CD4-positive, alpha-beta memory T cell (primary cell): ENCODE measurements around the gene IL18BP. TPM values are rescaled to one million over a fixed set of nuclear protein-coding genes. Genes with fewer than 3 reads are reported as not detected.

ENCODE experiments used
- CTCF ChIA-PET: fragments of 350-600 bp; sonication (Branson Sonifier 250); formaldehyde crosslinking; loops from one replicate; lab custom pipeline; 2021; ENCODE audit warnings: inconsistent platforms; ENCODE audit not compliant: partially characterized antibody; lab: Charles Lee
- POLR2A ChIA-PET: fragments of 350-600 bp; sonication (Branson Sonifier 250); formaldehyde crosslinking; loops from one replicate; lab custom pipeline; 2021; ENCODE audit not compliant: partially characterized antibody; lab: Charles Lee
- DNase-seq, 5 donors: peaks; one replicate each; pipeline versions ENCODE4 v3.0.0 to v3.0.0-alpha.2; 2020 to 2022; ENCODE audit warnings: mixed read lengths in 1 of 5
- H3K27ac ChIP-seq: one replicate; pipeline ENCODE4 v1.7.0; 2013; ENCODE audit warnings: low read depth, low read length
- H3K27me3 ChIP-seq: 2 replicates; pipeline ENCODE4 v1.7.0; 2013; ENCODE audit warnings: mild to moderate bottlenecking, low read length, moderate library complexity; ENCODE audit not compliant: insufficient read depth
- H3K36me3 ChIP-seq: 2 replicates; pipeline ENCODE4 v1.7.0; 2013; ENCODE audit warnings: mild to moderate bottlenecking, low read length, moderate library complexity; ENCODE audit not compliant: insufficient read depth
- H3K4me1 ChIP-seq: 2 replicates; pipeline ENCODE4 v1.7.0; 2013; ENCODE audit warnings: mild to moderate bottlenecking, low read length, moderate library complexity; ENCODE audit not compliant: insufficient read depth
- H3K4me3 ChIP-seq, 2 donors: one replicate each; pipeline ENCODE4 v1.7.0; 2013; ENCODE audit warnings: low read length in 2 of 2, mild to moderate bottlenecking in 1 of 2
- H3K9me3 ChIP-seq, 2 donors: one replicate each; pipeline ENCODE4 v1.7.0; 2013; ENCODE audit warnings: low read length in 2 of 2, control low read depth in 1 of 2; ENCODE audit not compliant: control insufficient read depth in 1 of 2
- H3K27ac Mint-ChIP-seq, 7 donors: one replicate each; pipeline ENCODE4 v1.8.0; 2020 to 2021; ENCODE audit warnings: mixed read lengths in 7 of 7, mild to moderate bottlenecking in 6 of 7, inconsistent platforms in 3 of 7, moderate library complexity in 3 of 7
- H3K27me3 Mint-ChIP-seq, 2 donors: one replicate each; pipeline ENCODE4 v1.8.0; 2020 to 2021; ENCODE audit warnings: mixed read lengths in 2 of 2
- H3K36me3 Mint-ChIP-seq, 2 donors: one replicate each; pipeline ENCODE4 v1.8.0; 2020 to 2021; ENCODE audit warnings: mixed read lengths in 2 of 2, inconsistent platforms in 1 of 2, mild to moderate bottlenecking in 1 of 2
- H3K4me1 Mint-ChIP-seq, 4 donors: one replicate each; pipeline ENCODE4 v1.8.0; 2020 to 2021; ENCODE audit warnings: mixed read lengths in 4 of 4, mild to moderate bottlenecking in 1 of 4
- H3K4me3 Mint-ChIP-seq, 8 donors: one replicate each; pipeline ENCODE4 v1.8.0; 2020 to 2021; ENCODE audit warnings: mixed read lengths in 8 of 8, mild to moderate bottlenecking in 7 of 8, moderate library complexity in 6 of 8, inconsistent platforms in 3 of 8
- H3K9me3 Mint-ChIP-seq, 8 donors: one replicate each; pipeline ENCODE4 v1.8.0; 2020 to 2021; ENCODE audit warnings: mixed read lengths in 8 of 8, mild to moderate bottlenecking in 5 of 8, inconsistent platforms in 3 of 8, moderate library complexity in 1 of 8
- intact Hi-C: fragments of 100-400 bp; cut with micrococcal nuclease; formaldehyde crosslinking; loops from one replicate; pipeline ENCODE4 v1.15.1; 2023
- polyA plus RNA-seq, 2 donors: library from polyadenylated mRNA; unstranded; fragments of 300-500 nt; fragmentation: Illumina TruSeq; gene quantifications; one replicate each; pipeline ENCODE4 v1.2.3, GENCODE V29; 2021
- total RNA-seq, 2 experiments: library from RNA; stranded (reverse); gene quantifications; one replicate each; pipeline ENCODE4 v1.2.3, GENCODE V29; 2021

IL18BP gene
- total and polyA plus RNA-seq, 4 experiments from 2014 or later, result 13.8 to 26.2 (median 20.6) TPM

GRCh38 chr11:72000202-72000867 lies 1.6 kb downstream of the IL18BP start:
- Histone ChIP-seq H3K27me3 (no peaks in the 10 kb centered on the region), H3K36me3 (peaks cover 38% of the 10 kb centered on the region), H3K4me3 (no peak overlapping the region), H3K27ac (no peak overlapping the region), H3K4me1 (peaks cover 26% of the 10 kb centered on the region), H3K9me3 (no peaks in the 10 kb centered on the region)
- Mint-ChIP-seq H3K9me3 (no peaks in the 10 kb centered on the region), H3K4me1 (peaks cover 18 to 36% (median 31%) of the 10 kb centered on the region in 4 donors), H3K27ac (peak overlapping the region in 5 of 7 donors; percentile 20 to 96 (median 57)), H3K27me3 (no peaks in the 10 kb centered on the region), H3K36me3 (peaks cover 23 to 57% of the 10 kb centered on the region in 2 donors), H3K4me3 (peak overlapping the region in 5 of 8 donors; percentile 17 to 93 (median 38))
- POLR2A ChIA-PET, result interaction anchor here (1.0 to 4.4 kb wide), 6 partner anchors 9 to 102 kb away, joined by 3 to 23 read pairs (median 4); partner anchors contain the start of gene RNF121
- no peak for DNase-seq
- CTCF ChIA-PET, result interaction anchor here (1.2 to 3.7 kb wide), 7 partner anchors 14 to 183 kb away, joined by 3 to 19 read pairs (median 6); no protein-coding TSS in a partner anchor
- intact Hi-C loops, result no loop called here

- Histone ChIP-seq H3K27ac (no peak overlapping the region), H3K4me3 (no peak overlapping the region), H3K36me3 (peaks cover 47% of the 10 kb centered on the region), H3K27me3 (no peaks in the 10 kb centered on the region), H3K4me1 (peaks cover 26% of the 10 kb centered on the region), H3K9me3 (no peaks in the 10 kb centered on the region)
- Mint-ChIP-seq H3K36me3 (peaks cover 28 to 66% of the 10 kb centered on the region in 2 donors), H3K27ac (peak overlapping the region in 2 of 7 donors; percentile 15 to 37), H3K9me3 (no peaks in the 10 kb centered on the region), H3K4me3 (no peak overlapping the region), H3K4me1 (peaks cover 18 to 36% (median 31%) of the 10 kb centered on the region in 4 donors), H3K27me3 (no peaks in the 10 kb centered on the region)
- POLR2A ChIA-PET, result interaction anchor here (1.0 to 4.4 kb wide), 4 partner anchors 41 to 101 kb away, joined by 3 to 23 read pairs (median 4); partner anchors contain the start of gene XNDC1N
- intact Hi-C loops, result no loop called here
- no peak for DNase-seq
- CTCF ChIA-PET, result interaction anchor here (1.1 to 3.7 kb wide), 3 partner anchors 24 to 182 kb away, joined by 3 to 12 read pairs (median 3); no protein-coding TSS in a partner anchor
These were observed 2.6 kb downstream of the IL18BP start for GRCh38 chr11:72001285-72001684.

GRCh38 chr11:72001834-72002591 lies 3.3 kb downstream of the IL18BP start:
- Mint-ChIP-seq H3K4me3 (peak overlapping the region in 6 of 8 donors; percentile 1 to 49 (median 9)), H3K4me1 (peaks cover 18 to 36% (median 31%) of the 10 kb centered on the region in 4 donors), H3K36me3 (peaks cover 34 to 73% of the 10 kb centered on the region in 2 donors), H3K27me3 (no peaks in the 10 kb centered on the region), H3K27ac (peak overlapping the region in 5 of 7 donors; percentile 15 to 81 (median 24)), H3K9me3 (no peaks in the 10 kb centered on the region)
- CTCF ChIA-PET, result interaction anchor here (1.1 to 3.7 kb wide), 3 partner anchors 23 to 182 kb away, joined by 3 to 12 read pairs (median 3); no protein-coding TSS in a partner anchor
- peaks cover 26% of the 10 kb centered on the region for H3K4me1 ChIP-seq
- POLR2A ChIA-PET, result interaction anchor here (1.0 to 4.4 kb wide), 2 partner anchors 40 to 74 kb away, joined by 3 to 23 read pairs; partner anchors contain the start of gene XNDC1N
- H3K4me3 ChIP-seq, result no peak overlapping the region
- H3K27me3 ChIP-seq, result no peaks in the 10 kb centered on the region
- no peaks in the 10 kb centered on the region for H3K9me3 ChIP-seq
- H3K36me3 ChIP-seq, result peaks cover 55% of the 10 kb centered on the region
- DNase-seq, result no peak
- no peak overlapping the region for H3K27ac ChIP-seq
- intact Hi-C loops, result no loop called here

- POLR2A ChIA-PET, result interaction anchor here (1.0 kb wide), 1 partner anchor 37 kb away, joined by 4 read pairs; no protein-coding TSS in a partner anchor
These were observed 4.4 kb downstream of the IL18BP start for GRCh38 chr11:72002841-72003775.

GRCh38 chr11:72003776-72004171 lies 5.1 kb downstream of the IL18BP start:
- CTCF ChIA-PET, result interaction anchor here (1.2 kb wide), 1 partner anchor 26 kb away, joined by 3 read pairs; no protein-coding TSS in a partner anchor
- peak overlapping the region in 2 of 7 donors; percentile 31 to 59 for H3K27ac Mint-ChIP-seq
- DNase-seq, result no peak
- Histone ChIP-seq H3K27me3 (no peaks in the 10 kb centered on the region), H3K36me3 (peaks cover 72% of the 10 kb centered on the region), H3K9me3 (no peaks in the 10 kb centered on the region), H3K4me3 (no peak overlapping the region), H3K27ac (no peak overlapping the region), H3K4me1 (peaks cover 18% of the 10 kb centered on the region)
- POLR2A ChIA-PET, result interaction anchor here (1.0 kb wide), 1 partner anchor 36 kb away, joined by 4 read pairs; no protein-coding TSS in a partner anchor
- intact Hi-C loops, result no loop called here
- peaks cover 11 to 28% (median 23%) of the 10 kb centered on the region in 4 donors for H3K4me1 Mint-ChIP-seq
- H3K27me3 Mint-ChIP-seq, result no peaks in the 10 kb centered on the region
- H3K9me3 Mint-ChIP-seq, result no peaks in the 10 kb centered on the region
- no peak overlapping the region for H3K4me3 Mint-ChIP-seq
- peaks cover 51 to 88% of the 10 kb centered on the region in 2 donors for H3K36me3 Mint-ChIP-seq

More at GRCh38 chr11:72002841-72003775, 4.4 kb downstream of the IL18BP start:
- CTCF ChIA-PET, result interaction anchor here (1.2 kb wide), 1 partner anchor 26 kb away, joined by 3 read pairs; no protein-coding TSS in a partner anchor
- Mint-ChIP-seq H3K27me3 (no peaks in the 10 kb centered on the region), H3K36me3 (peaks cover 44 to 84% of the 10 kb centered on the region in 2 donors), H3K4me3 (no peak overlapping the region), H3K9me3 (no peaks in the 10 kb centered on the region), H3K4me1 (peaks cover 17 to 34% (median 29%) of the 10 kb centered on the region in 4 donors), H3K27ac (peak overlapping the region in 4 of 7 donors; percentile 13 to 59 (median 26))
- H3K4me1 ChIP-seq, result peaks cover 24% of the 10 kb centered on the region
- peaks cover 65% of the 10 kb centered on the region for H3K36me3 ChIP-seq
- H3K9me3 ChIP-seq, result no peaks in the 10 kb centered on the region
- intact Hi-C loops, result no loop called here
- H3K27ac ChIP-seq, result no peak overlapping the region
- H3K4me3 ChIP-seq, result no peak overlapping the region
- no peaks in the 10 kb centered on the region for H3K27me3 ChIP-seq
- no peak for DNase-seq
